ENCODE results near the gene KRT38.
"Not testable (repeated sequence)": the region's sequence is repeated elsewhere in the genome, so short reads cannot be mapped to it uniquely, and the experiment has no call there.

KRT38 gene

DNA sequence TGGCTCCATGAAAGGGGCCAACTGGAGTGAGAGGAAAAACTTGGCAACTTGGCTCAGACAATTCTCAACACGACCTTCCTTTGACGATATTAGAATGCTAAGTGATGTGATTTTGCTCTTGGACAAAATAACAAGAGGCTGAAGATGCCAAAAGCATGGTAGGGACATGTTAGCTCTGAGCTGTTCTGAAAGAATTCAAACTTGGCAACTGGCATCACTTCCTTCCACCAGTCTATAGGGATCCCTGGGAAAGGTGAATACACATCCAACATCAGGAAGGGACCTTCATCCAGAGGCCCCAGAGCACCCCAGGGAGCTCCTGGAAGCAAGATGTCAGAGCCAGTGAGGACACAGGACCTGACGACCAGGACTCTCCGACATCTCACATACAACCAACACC is 20.6 kb downstream of the KRT38 start:
- no peak for DNase-seq

GRCh38 chr17:41419716-41420115 is 21.1 kb downstream of the KRT38 start:
- no peak for DNase-seq

DNA sequence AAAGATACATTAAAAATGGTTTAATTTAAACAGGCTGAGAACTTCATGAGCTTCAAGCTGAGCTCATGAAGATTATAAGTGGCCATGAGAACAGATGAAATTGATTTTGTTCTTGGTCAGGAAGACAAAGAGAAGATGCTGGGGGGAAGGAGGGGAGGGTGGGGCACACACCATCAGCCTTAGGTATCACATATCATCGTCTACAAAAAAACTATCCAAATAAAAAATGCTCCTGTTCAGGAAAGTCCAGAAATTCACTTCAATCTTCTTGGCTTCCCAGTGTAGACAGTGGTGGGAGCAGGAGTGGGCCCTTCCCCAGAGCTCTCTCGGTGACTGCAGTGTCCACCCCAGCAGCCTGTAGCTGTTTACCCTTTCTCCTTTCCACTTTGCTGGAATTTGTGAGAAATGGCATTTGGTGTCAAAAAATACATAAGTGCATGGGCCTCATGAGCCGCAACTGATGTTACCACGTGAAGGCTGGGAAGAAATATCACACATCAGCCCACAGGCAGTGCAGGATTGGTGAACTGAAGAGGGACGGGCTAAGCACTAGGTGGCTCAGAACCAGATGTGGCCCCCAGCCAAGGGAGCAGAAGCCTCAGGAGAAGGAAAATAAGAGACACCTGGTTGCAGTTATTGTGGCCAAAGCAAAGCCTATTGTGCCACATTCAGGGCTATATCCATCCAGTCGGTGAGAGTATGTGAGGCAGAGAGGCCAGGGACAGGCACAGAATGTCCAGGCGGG is 22.5 kb downstream of the KRT38 start:
- no peak for DNase-seq

DNA sequence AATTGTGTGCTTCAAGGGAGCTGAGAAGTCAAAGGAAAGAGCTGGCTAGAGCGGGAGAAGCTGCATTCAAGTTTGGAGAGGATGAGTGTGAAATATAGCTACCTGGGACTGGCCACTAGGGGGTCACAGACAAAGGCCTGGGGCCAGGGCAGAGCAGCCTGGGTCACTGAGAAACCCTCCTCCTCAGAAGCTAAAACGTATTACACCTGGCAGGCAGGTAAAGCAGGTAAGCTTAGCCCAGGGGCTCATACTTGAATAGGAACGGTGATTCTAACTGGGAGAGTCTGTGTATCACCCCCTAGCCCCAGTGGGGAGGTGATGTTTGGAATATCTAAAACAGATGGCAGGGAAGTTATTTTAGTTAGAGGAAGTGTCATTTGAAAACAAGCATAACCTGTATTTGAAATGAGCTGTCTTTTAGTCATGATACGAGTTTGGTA is 23.2 kb downstream of the KRT38 start:
- DNase-seq: no peak

GRCh38 chr17:41417127-41417526 is 23.7 kb downstream of the KRT38 start:
- no peak for DNase-seq

- no peak for DNase-seq
These were observed 24.3 kb downstream of the KRT38 start for GRCh38 chr17:41416479-41416878.

DNA sequence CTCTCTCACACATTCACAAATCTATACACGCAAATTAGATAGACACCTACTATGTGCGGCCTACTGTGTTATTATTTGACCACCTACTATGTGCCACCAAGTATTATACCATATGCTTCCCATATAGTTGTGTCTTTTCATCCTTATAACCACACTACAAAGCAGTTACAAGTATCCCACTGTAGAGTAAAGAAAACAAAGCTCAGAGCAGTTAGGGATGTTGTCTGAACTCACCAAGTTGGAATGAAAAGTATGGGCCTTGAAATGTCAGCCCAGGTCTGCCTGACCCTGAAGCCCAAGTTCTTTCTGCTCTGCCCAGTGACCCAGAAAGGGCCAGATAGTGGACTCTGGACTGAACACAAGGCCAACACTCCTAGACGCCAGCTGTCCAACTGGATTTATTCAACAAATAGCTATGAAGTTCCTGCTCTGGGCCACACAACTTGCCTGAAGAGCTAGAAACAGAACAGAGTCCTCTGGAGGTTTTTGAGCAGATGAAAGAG is 24.9 kb downstream of the KRT38 start:
- no peak for DNase-seq

DNA sequence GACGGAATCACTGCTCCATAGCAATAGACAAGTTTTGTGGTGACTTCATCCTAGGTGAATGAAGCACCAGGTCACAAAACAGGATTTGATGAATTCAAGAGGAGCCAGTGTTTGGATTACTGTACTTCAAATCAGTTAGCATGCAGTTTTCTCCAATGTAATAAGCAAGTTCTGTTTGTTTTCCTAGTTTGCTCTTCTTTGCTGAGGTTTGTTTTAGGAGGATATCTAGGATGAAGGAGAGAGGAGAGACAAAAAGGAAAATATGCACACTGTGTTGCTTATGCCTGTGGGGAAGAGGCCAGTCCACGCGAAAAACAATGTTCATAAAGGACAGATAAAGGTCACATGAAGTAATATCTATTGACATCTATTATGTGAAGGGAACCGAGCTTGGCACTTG is 25.4 kb downstream of the KRT38 start:
- no peak for DNase-seq

DNA sequence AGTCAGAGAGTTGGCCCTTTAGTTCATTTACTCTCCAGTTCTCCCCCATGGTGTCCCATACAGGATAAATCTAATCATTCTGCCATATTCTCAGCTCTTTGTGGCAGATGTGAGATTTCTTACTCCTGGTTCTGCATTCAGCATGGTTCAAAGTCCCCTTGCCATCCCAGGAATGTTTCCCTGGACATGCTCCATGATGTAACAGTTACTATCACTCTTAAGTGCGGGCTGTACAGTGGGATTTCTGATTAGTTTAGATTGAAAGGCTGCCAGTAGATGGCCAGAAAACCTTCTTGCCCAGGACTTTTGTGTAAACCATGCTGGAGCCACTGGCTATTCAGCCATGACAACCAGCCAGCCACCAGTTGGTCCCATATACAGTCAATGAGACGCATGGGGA is 26.8 kb downstream of the KRT38 start:
- no peak for DNase-seq

- DNase-seq: no peak
These were observed 27.3 kb downstream of the KRT38 start for GRCh38 chr17:41413353-41413957.

DNA sequence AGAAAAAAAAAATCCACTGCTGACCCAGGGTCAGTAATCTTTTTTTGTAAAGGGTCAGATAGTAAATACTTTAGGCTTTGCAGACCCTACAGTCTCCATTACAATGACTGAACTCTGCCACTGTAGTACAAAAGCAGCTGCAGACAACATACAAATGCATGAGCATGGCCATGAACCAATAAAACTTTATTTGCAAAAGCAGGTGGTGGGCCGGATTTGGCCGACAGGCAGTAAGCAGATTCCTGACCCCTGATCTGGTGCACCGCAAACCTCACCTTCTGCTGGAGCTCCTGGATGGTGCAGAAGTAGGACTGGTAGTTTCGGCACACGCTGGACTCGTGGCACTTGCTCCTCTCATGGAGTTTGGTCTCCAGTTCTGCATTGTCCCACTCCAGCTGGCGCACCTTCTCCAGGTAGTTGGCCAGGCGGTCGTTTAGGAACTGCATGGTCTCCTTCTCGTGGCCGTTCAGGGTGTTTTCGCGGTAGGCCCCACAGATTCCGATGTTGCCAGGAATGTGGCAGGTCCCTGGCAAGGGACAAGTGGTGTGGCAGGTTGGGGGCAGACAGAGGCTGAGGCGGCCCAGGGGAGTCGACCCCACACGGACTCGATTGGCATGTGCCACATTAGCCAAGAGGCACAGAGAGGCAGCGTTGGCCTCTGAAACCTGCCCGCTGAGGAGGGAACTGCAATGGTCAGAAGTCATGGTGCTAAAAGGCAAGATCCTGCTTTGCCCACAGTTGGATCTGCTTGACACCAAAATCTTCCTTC is 29.5 kb downstream of the KRT38 start:
- DNase-seq: no peak

DNA sequence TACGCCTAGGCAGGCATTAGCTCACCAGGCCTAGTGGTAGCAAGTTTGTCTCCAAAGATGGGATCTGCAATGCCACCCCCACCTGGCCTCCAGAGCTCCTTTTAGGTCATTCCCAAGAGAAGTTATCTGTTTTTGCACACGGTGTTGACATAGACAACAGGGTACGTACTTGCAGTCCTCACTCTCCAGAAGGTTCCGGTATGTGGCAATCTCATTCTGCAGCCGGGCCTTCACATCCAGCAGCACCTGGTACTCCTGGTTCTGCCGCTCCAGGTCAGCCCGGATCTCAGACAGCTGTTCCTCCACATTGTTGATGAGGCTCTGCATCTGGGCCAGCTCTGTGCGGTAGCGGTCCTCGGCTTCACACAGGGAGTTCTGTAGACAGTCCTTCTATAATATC is 33.6 kb downstream of the KRT38 start:
- DNase-seq: no peak

DNA sequence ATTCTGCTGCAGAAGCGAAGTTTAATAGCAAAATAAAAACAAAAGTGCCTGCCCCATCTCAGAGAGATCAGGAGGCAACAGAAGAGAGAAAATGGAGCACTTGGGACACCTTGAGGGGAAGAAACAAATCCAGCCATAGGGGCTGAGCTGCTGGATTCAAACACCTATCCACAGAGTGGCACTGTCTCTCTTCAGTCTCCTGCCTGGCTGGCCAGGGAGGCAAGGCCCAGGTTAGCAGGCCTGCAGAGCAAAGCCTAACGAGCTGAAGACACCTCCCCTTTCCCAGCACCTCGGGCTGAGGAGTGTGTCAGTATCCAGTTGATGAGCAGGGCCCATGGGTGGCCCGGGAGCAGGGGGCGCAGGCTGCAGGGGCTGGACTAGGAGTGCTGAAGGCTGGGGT is 34.6 kb downstream of the KRT38 start:
- no peak for DNase-seq

DNA sequence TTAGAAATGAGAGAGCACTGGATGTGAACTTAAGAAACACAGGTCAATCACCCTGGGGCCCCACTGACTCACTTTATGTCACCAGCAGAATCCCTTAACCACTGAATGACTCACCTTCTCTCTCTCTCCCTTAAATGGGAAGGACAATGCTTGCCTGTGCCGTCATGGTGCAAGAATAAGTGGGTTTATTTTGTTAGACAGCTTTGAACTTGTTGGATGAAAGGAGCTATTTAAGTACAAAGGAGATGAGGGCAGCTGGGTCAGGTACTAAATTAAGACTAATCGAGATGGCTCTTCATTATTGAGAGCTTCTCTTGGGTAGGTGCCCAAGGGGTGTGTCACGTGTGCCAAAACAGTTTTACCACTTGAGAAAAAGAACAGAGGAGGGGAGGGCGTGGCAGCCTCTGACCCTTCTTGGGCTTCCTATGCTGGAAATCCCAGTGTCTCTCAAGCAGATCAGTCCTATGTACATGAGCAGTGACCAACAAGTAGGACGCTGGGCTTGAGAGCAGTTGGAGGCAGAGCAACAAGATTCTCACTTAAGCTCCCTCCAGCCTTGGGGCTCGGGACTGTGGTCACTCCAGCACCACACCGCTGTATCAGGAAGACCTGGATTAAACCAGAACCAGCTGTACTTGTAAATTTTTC is 36.6 kb downstream of the KRT38 start:
- DNase-seq: no peak

GRCh38 chr17:41403404-41404023 is 37.3 kb downstream of the KRT38 start:
- no peak for DNase-seq

- no peak for DNase-seq
These were observed 38.6 kb downstream of the KRT38 start for GRCh38 chr17:41402161-41402560.

DNA sequence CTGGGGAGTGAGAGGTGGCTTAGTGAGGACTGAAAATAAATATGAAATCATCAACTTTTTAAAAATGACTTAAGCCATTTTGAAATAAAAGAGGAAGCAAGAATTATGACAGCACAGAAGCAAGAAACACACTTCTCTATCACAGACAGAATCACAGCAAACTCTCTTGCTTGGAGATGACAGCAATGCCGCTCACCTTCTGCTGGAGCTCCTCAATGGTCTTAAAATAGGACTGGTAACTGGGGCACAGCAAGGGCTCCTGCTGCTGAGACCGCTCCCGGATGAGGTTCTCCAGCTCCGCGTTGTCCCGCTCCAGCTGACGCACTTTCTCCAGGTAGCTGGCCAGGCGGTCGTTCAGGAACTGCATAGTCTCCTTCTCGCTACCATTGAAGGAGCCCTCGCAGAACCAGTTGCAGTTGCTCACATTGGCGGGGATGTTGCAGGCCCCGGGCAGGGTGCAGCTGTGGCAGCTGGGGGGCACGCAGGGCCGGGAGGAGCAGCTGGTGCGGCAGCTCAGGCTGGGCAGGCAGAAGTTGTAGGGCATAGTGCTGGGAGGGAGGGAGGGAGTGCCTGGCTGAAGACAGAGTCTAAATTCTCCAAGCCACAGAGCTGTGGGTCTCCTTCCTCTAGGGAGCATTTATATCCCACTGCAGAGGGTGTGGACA is 43.7 kb downstream of the KRT38 start, which contains the start of gene KRT31:
TSS of gene KRT31 (minus strand) at position 613 of the 665 bp plus-strand sequence. CDS start at position 544, 69 bp downstream.
- DNase-seq: no peak

DNA sequence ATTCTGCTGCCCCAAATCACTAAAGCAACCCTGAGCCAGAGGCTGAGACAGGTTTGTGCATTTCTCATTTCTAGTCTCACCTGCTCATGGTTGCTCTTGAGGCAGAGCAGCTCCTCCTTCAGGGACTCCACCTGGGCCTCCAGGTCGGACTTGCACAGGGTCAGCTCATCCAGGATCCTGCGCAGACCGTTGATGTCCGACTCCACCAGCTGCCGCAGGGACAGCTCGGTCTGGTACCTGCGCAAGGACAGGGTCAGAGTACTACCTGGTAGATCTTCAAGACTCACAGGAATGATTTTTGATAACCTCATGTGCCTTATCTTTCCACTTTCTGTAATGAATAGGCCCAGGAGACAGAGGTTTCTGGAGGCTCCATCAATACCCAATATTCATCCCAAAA is 44.4 kb downstream of the KRT38 start:
- no peak for DNase-seq

GRCh38 chr17:41395611-41396010 is 45.2 kb downstream of the KRT38 start:
- DNase-seq: no peak

DNA sequence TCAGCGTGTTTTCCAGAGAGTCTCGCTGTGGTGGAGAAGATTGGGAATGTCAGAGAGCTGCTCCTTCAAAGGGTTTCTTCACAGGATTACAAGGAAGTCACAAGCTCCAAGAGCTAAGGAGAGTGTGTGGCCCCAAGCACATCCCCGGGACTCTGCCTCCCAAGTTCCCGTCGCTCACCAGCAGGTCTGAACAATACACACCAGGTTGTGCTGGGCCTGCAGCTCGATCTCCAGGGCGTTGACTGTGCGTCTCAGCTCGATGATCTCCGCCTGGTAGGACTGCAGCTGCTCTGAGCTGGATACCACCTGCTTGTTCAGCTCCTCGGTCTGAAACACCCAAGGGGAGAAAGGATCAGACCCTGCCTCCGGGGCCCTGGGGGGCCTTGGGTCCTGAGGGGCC is 45.7 kb downstream of the KRT38 start:
- DNase-seq: not testable (repeated sequence)

GRCh38 chr17:41394254-41394996 is 46.4 kb downstream of the KRT38 start:
- DNase-seq: no peak

Data from activated CD4-positive, alpha-beta T cell treated with anti-CD3 and anti-CD28 coated beads for 1 hour (primary cell).